GM06990 (cell line): ENCODE results near the gene COX20.

Source experiments
- DNase-seq: peaks from one replicate; pipeline ENCODE4 v3.0.0-alpha.2; 2011; ENCODE audit not compliant: insufficient read length; ENCODE audit errors: extremely low read depth
- H3K27me3 ChIP-seq: replicated peaks from 2 replicates; pipeline ENCODE4 v1.6.0; 2011; ENCODE audit warnings: low read length; ENCODE audit not compliant: control insufficient read depth, insufficient read depth
- H3K36me3 ChIP-seq: 2 replicates; pipeline ENCODE4 v1.5.1; 2011; ENCODE audit warnings: low read length; ENCODE audit not compliant: control insufficient read depth, insufficient read depth
- H3K4me3 ChIP-seq: replicated peaks from 2 replicates; pipeline ENCODE4 v1.5.1; 2011; ENCODE audit warnings: low read depth, mild to moderate bottlenecking, control low read depth, low read length
- TF ChIP-seq, protein P1 (sequence below): IDR thresholded peaks from 2 replicates; pipeline ENCODE4 v1.5.1; 2011; ENCODE audit warnings: low read length, control low read depth, mild to moderate bottlenecking, inconsistent platforms; ENCODE audit not compliant: insufficient read depth, poor library complexity, severe bottlenecking

COX20 gene

DNA sequence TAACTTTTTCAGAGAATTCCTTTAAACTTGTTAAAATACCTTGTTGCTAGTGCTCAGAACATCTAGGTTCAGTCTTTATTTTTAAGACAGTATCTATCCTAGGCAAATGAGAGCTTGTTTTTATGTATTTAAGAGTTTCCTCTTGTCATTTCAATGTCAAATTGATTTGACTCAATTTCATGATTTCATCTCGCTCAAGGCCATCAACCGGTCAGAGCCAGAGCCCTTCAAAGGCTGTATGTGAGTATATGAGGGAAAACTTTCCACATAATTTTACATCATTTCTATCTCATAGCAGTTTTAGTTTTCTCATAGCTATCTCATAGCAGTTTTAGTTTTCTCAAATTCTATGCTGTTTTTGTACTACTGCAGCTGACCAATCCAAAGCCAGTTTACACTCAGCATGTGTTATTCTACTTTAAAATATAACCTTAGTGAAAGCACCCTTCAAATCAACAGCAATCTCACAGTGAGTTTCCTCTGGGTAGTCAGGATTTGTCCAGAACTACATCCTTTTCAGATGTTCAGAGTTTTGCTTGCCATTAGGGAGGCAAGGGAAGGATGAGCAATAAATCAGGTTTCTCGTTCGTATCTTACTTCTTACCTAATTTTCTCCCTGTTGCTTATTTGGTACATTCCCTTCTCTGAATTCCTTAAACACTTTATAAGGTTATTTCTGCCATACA lies 16.2 kb downstream of the COX20 start:
- H3K36me3 ChIP-seq, result peaks cover 15% of the 10 kb centered on the region
- TF ChIP-seq, protein P1, sequence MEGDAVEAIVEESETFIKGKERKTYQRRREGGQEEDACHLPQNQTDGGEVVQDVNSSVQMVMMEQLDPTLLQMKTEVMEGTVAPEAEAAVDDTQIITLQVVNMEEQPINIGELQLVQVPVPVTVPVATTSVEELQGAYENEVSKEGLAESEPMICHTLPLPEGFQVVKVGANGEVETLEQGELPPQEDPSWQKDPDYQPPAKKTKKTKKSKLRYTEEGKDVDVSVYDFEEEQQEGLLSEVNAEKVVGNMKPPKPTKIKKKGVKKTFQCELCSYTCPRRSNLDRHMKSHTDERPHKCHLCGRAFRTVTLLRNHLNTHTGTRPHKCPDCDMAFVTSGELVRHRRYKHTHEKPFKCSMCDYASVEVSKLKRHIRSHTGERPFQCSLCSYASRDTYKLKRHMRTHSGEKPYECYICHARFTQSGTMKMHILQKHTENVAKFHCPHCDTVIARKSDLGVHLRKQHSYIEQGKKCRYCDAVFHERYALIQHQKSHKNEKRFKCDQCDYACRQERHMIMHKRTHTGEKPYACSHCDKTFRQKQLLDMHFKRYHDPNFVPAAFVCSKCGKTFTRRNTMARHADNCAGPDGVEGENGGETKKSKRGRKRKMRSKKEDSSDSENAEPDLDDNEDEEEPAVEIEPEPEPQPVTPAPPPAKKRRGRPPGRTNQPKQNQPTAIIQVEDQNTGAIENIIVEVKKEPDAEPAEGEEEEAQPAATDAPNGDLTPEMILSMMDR, result no peak
- DNase-seq, result no peak

DNA sequence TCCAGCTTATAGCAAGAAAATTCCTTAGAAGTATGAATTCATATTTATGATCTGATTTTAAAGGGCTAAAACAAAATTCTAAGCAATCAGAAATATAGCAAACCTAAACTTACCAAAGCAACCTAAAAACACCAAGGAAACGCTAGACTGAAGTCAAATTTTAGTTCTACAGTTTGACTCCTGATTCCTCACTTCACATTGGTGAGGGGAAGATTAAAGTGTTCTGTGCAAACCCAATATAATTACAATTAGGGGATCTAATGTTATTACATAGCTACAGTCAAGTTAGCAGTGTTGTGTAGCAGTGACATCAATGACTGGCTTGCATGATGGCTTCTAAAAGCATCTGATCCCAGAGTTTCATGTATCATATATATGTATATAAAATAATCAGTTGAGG lies 17.2 kb downstream of the COX20 start:
- Histone ChIP-seq H3K36me3 (peaks cover 23% of the 10 kb centered on the region), H3K27me3 (no peaks in the 10 kb centered on the region), H3K4me3 (no peak overlapping the region)
- TF ChIP-seq, protein P1, result no peak
- no peak for DNase-seq

More for the DNA sequence above, 16.2 kb downstream of the COX20 start:
- no peak overlapping the region for H3K4me3 ChIP-seq
- H3K27me3 ChIP-seq, result no peaks in the 10 kb centered on the region

DNA sequence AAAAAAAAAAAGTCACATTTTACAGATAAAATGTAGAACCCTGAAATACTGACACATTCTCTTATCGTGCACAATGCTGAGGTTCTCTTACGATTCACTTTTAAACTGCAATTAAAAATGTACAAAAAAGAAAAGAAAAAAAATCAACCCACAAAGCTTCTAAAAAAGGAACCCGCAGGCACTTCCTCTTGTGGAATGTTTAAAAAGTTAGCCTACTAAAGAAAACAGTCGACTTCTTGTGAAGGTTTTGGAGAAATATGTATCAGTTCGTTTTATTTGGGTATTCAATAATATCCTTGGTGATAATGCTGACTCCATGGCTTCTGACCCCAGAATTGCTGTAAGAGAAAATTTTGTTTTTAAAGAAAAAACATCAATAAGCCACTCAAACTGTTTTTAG lies 18.7 kb downstream of the COX20 start:
- Histone ChIP-seq H3K4me3 (no peak overlapping the region), H3K27me3 (no peaks in the 10 kb centered on the region), H3K36me3 (peaks cover 24% of the 10 kb centered on the region)
- TF ChIP-seq, protein P1, result no peak
- DNase-seq, result no peak

DNA sequence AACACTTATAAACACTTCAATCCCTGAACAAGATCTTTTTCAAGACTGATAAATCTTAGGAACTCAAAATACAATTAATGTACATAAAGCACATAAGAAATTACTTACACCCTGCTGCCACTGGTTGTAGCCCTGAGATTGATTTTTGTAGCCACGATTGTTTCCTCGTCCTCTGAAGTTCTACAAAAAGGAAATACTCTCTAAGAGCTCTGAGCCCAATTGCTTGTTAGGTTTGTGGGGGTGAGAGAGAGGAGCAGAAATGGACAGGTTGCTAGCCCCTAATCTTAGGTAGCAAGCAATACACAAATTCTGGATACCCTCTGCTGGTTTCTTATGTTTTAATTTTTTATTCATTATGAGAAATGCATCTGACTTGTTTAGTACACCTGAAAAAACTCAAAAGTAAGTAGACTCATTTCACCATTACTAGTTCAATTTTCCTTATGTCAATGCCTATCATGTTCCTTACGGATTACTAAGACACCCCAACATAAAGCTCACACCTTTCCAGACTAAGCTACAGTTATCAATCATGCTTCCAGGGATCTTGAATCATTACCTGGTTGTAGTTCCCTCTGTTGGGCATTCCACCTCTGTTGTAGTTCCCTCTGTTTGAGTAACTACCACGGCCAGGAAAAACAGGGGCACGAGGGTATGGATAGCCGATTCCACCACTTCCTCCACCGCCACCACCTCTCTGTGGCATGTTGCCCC lies 19.6 kb downstream of the COX20 start:
- Histone ChIP-seq H3K36me3 (peaks cover 26% of the 10 kb centered on the region), H3K27me3 (no peaks in the 10 kb centered on the region), H3K4me3 (no peak overlapping the region)
- DNase-seq, result no peak
- TF ChIP-seq, protein P1, result no peak

DNA sequence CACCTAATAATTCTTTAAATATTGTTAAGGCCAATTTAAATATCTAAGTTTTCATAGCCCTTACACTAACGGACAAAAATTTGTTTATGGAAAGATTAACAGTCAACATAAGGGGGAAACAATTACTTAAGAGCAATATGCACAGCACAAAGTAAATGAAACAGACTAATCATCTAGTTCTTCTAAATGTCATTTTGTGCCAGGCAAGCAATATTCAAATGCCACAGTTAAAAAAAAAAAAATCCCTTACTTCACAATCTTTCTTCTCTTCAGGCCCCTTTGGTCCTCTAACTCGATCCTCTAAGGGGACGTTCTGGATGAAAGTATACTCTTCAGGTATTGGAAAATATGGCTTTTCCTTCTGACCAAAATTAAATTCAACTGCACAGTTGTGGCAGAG lies 22.3 kb downstream of the COX20 start:
- peaks cover 27% of the 10 kb centered on the region for H3K36me3 ChIP-seq
- no peak for DNase-seq
- TF ChIP-seq, protein P1, result no peak
- H3K4me3 ChIP-seq, result no peak overlapping the region
- H3K27me3 ChIP-seq, result no peaks in the 10 kb centered on the region
